ENCODE data around the gene MACROD2.

Gene MACROD2

GRCh38 chr20:15256676-15257568 lies 1261.6 kb downstream of the MACROD2 start:
- DNase-seq = no peak

- no peak for DNase-seq
Observed at GRCh38 chr20:15257569-15257870, 1262.2 kb downstream of the MACROD2 start.

GRCh38 chr20:15265581-15266309 lies 1270.4 kb downstream of the MACROD2 start:
- DNase-seq = no peak

GRCh38 chr20:15267935-15268334 lies 1272.6 kb downstream of the MACROD2 start:
- DNase-seq = no peak

GRCh38 chr20:15278041-15278440 lies 1282.7 kb downstream of the MACROD2 start:
- DNase-seq = no peak

- no peak for DNase-seq
Observed at GRCh38 chr20:15287329-15287728, 1292.0 kb downstream of the MACROD2 start.

GRCh38 chr20:15288106-15288505 lies 1292.8 kb downstream of the MACROD2 start:
- DNase-seq = no peak

- DNase-seq = no peak
Observed at GRCh38 chr20:15289337-15289736, 1294.0 kb downstream of the MACROD2 start.

GRCh38 chr20:15292405-15292804 lies 1297.1 kb downstream of the MACROD2 start:
- DNase-seq = no peak

GRCh38 chr20:15296422-15296821 lies 1301.1 kb downstream of the MACROD2 start:
- DNase-seq = no peak

- no peak for DNase-seq
Observed at GRCh38 chr20:15297059-15297875, 1302.0 kb downstream of the MACROD2 start.

- no peak for DNase-seq
Observed at GRCh38 chr20:15302075-15302474, 1306.8 kb downstream of the MACROD2 start.

GRCh38 chr20:15310361-15310760 lies 1315.0 kb downstream of the MACROD2 start:
- no peak for DNase-seq

- no peak for DNase-seq
Observed at GRCh38 chr20:15316556-15316955, 1321.2 kb downstream of the MACROD2 start.

GRCh38 chr20:15317546-15318232 lies 1322.4 kb downstream of the MACROD2 start:
- no peak for DNase-seq

GRCh38 chr20:15318682-15319081 lies 1323.4 kb downstream of the MACROD2 start:
- no peak for DNase-seq

GRCh38 chr20:15319439-15319838 lies 1324.1 kb downstream of the MACROD2 start:
- DNase-seq = no peak

GRCh38 chr20:15320941-15321340 lies 1325.6 kb downstream of the MACROD2 start:
- DNase-seq = no peak

- no peak for DNase-seq
Observed at GRCh38 chr20:15327123-15327522, 1331.8 kb downstream of the MACROD2 start.

- DNase-seq = no peak
Observed at GRCh38 chr20:15328084-15328483, 1332.8 kb downstream of the MACROD2 start.

GRCh38 chr20:15332711-15333160 lies 1337.4 kb downstream of the MACROD2 start:
- no peak for DNase-seq

- no peak for DNase-seq
Observed at GRCh38 chr20:15333170-15333569, 1337.9 kb downstream of the MACROD2 start.

- DNase-seq = no peak
Observed at GRCh38 chr20:15336011-15336410, 1340.7 kb downstream of the MACROD2 start.
